ENCODE data around the gene C12orf42. TPM values are rescaled to one million over a fixed set of nuclear protein-coding genes. Genes with fewer than 3 reads are reported as not detected.

C12orf42 gene
- total RNA-seq, 1 experiment from 2014 or later = not detected

- Histone ChIP-seq H3K4me2 (no peak overlapping the region), H3K27me3 (ENCODE audit: insufficient read depth, low read depth) (no peaks in the 10 kb centered on the region), H3K9me3 (ENCODE audit: insufficient read depth, low read depth) (no peaks in the 10 kb centered on the region), H3K36me3 (ENCODE audit: low read depth) (no peaks in the 10 kb centered on the region), H3F3A (ENCODE audit: insufficient read depth, low read depth) (no peaks in the 10 kb centered on the region), H3K4me3 (no peak overlapping the region), H3K27ac (no peak overlapping the region), H3K9me2 (ENCODE audit: insufficient read depth) (no peaks in the 10 kb centered on the region), H4K20me1 (ENCODE audit: insufficient read depth) (no peaks in the 10 kb centered on the region), H2AFZ (no peak overlapping the region), H3K79me2 (ENCODE audit: low read depth) (no peaks in the 10 kb centered on the region), H3K4me1 (replicated peaks; ENCODE audit: insufficient read depth) (no peaks in the 10 kb centered on the region)
- ChIA-PET CTCF (no interaction called here), POLR2A (ENCODE audit: unreplicated experiment) (no interaction called here)
- BruUV-seq (replicated peaks) = no TSS peak
- intact Hi-C loops (cut with micrococcal nuclease; ENCODE audit: unreplicated experiment) = no loop called here
- no peak for TF ChIP-seq CTCF (conservative IDR thresholded peaks at IDR 0.05)
- TF ChIP-seq EZH2 (IDR thresholded peaks at IDR 0.05; ENCODE audit: low read depth) = no peak
- DNase-seq = no peak
Measured at GRCh38 chr12:103515341-103515740, 19.6 kb upstream of the C12orf42 start.

GRCh38 chr12:103513875-103514274 is 18.1 kb upstream of the C12orf42 start:
- ChIA-PET CTCF (no interaction called here), POLR2A (ENCODE audit: unreplicated experiment) (no interaction called here)
- no peak for DNase-seq

DNA sequence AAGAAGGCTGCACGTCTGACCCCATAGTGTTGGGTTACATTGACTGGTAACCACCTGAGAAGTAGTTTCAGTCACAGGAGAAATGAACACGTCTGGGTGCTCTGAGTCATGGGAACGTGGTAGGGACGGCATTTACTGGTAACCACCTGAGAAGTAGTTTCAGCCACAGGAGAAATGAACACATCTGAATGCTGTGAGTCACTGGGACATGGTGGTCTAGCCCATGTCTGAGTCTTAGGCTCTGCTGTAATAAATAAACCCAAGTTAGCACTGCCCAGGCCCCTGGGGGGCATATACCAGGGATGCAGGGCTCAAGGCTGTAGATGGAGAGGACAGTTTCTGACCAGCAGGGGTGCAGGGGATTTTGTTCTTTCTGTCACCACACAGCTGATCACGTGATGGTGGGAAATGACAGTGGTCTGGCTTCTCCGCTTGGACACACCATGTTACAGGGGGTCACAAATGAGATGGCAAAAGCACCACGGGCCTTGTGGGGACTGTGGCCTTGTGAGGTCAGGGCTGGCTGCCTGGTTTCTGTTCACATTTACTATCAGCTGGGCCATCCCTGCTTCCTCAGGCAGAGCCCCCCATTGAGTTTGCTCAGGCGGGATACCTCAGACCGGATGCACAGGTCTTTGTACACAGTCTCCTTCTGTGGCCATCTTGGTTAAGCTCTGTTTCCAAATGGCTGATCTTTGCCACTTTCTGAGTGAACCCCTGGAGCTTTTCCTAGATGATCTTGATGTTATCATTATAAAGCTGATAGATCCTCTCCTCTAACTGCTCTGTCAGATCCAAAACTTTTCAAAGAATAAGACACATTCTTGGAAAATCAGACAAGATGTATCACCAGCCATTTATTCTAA is 9.8 kb upstream of the C12orf42 start:
- Histone ChIP-seq H3K4me3 (no peak overlapping the region), H3K4me1 (replicated peaks; ENCODE audit: insufficient read depth) (no peaks in the 10 kb centered on the region), H2AFZ (no peak overlapping the region), H3F3A (ENCODE audit: insufficient read depth, low read depth) (no peaks in the 10 kb centered on the region), H3K79me2 (ENCODE audit: low read depth) (no peaks in the 10 kb centered on the region), H3K9me3 (ENCODE audit: insufficient read depth, low read depth) (no peaks in the 10 kb centered on the region), H3K36me3 (ENCODE audit: low read depth) (no peaks in the 10 kb centered on the region), H3K4me2 (no peak overlapping the region), H4K20me1 (ENCODE audit: insufficient read depth) (no peaks in the 10 kb centered on the region), H3K9me2 (ENCODE audit: insufficient read depth) (no peaks in the 10 kb centered on the region), H3K27me3 (ENCODE audit: insufficient read depth, low read depth) (peaks cover 19% of the 10 kb centered on the region; the same call in 1 of the 2 replicates), H3K27ac (no peak overlapping the region)
- no TSS peak for BruUV-seq (replicated peaks)
- POLR2A ChIA-PET (ENCODE audit: unreplicated experiment) = no interaction called here
- no peak for DNase-seq
- CTCF ChIA-PET = no interaction called here
- TF ChIP-seq EZH2 (IDR thresholded peaks at IDR 0.05; ENCODE audit: low read depth) (no peak), CTCF (conservative IDR thresholded peaks at IDR 0.05) (no peak)
- intact Hi-C loops (cut with micrococcal nuclease; ENCODE audit: unreplicated experiment) = no loop called here

More at GRCh38 chr12:103513875-103514274, 18.1 kb upstream of the C12orf42 start:
- intact Hi-C loops (cut with micrococcal nuclease; ENCODE audit: unreplicated experiment) = no loop called here
- H3K4me3 ChIP-seq = no peak overlapping the region
- H3K27ac ChIP-seq = no peak overlapping the region
- H3K79me2 ChIP-seq (ENCODE audit: low read depth) = no peaks in the 10 kb centered on the region
- H3F3A ChIP-seq (ENCODE audit: insufficient read depth, low read depth) = no peaks in the 10 kb centered on the region
- H2AFZ ChIP-seq = no peak overlapping the region
- no TSS peak for BruUV-seq (replicated peaks)
- no peaks in the 10 kb centered on the region for H4K20me1 ChIP-seq (ENCODE audit: insufficient read depth)
- no peaks in the 10 kb centered on the region for H3K9me2 ChIP-seq (ENCODE audit: insufficient read depth)
- no peaks in the 10 kb centered on the region for H3K4me1 ChIP-seq (replicated peaks; ENCODE audit: insufficient read depth)
- no peaks in the 10 kb centered on the region for H3K9me3 ChIP-seq (ENCODE audit: insufficient read depth, low read depth)
- H3K36me3 ChIP-seq (ENCODE audit: low read depth) = no peaks in the 10 kb centered on the region
- TF ChIP-seq EZH2 (IDR thresholded peaks at IDR 0.05; ENCODE audit: low read depth) = no peak
- no peak for TF ChIP-seq CTCF (conservative IDR thresholded peaks at IDR 0.05)
- H3K4me2 ChIP-seq = no peak overlapping the region
- peaks cover 6% of the 10 kb centered on the region; the same call in 1 of the 2 replicates for H3K27me3 ChIP-seq (ENCODE audit: insufficient read depth, low read depth)
